Gastrocnemius medialis (tissue), 4 donors: ENCODE data around the gene MAP3K20. TPM values are rescaled to one million over a fixed set of nuclear protein-coding genes. Genes with fewer than 3 reads are reported as not detected.
"Not testable (repeated sequence)": the region's sequence is repeated elsewhere in the genome, so short reads cannot be mapped to it uniquely, and the experiment has no call there.

Experiments used
- ATAC-seq, 2 donors: fragments of 150-250 bp; one replicate each; pipeline ENCODE4 v1.9.1; 2016
- DNase-seq, 2 donors: peaks; one replicate each; pipeline ENCODE4 v3.0.0-alpha.2; 2019
- H3K27ac ChIP-seq, 4 donors: fragments of 200-600 bp; sonication (generic); 1 replicate in 1 of 4; 2 replicates in 3 of 4; pipeline ENCODE4 v1.5.1; 2016 to 2018; ENCODE audit warnings: mild to moderate bottlenecking in 2 of 4, moderate library complexity in 1 of 4
- H3K27me3 ChIP-seq, 3 donors: fragments of 200-600 bp; sonication (generic) in 2 of 3; 1 replicate in 1 of 3; 2 replicates in 2 of 3; pipeline versions ENCODE4 v1.5.1 to v1.6.0; 2016 to 2019; ENCODE audit warnings: mild to moderate bottlenecking in 1 of 3, moderate library complexity in 1 of 3
- H3K36me3 ChIP-seq, 2 donors: fragments of 200-600 bp; sonication (generic) in 1 of 2; one replicate each; pipeline ENCODE4 v1.5.1; 2017 to 2018
- H3K4me1 ChIP-seq, 2 donors: fragments of 200-600 bp; sonication (generic) in 1 of 2; one replicate each; pipeline ENCODE4 v1.5.1; 2016 to 2017; ENCODE audit warnings: mild to moderate bottlenecking in 2 of 2
- H3K4me3 ChIP-seq, 4 donors: fragments of 200-600 bp; sonication (generic) in 3 of 4; 1 replicate in 1 of 4; 2 replicates in 3 of 4; pipeline ENCODE4 v1.5.1; 2016 to 2019; ENCODE audit warnings: mild to moderate bottlenecking in 2 of 4
- H3K9me3 ChIP-seq, 3 donors: fragments of 200-600 bp; sonication (generic) in 2 of 3; 1 replicate in 1 of 3; 2 replicates in 2 of 3; pipeline ENCODE4 v1.5.1; 2016 to 2019
- POLR2A ChIP-seq, 2 donors: fragments of 450-650 bp; IDR thresholded peaks; one replicate each; pipeline ENCODE4 v1.6.1; 2017; ENCODE audit warnings: antibody characterized with exemption in 2 of 2, mild to moderate bottlenecking in 2 of 2, moderate library complexity in 2 of 2
- in situ Hi-C, 4 donors: fragments of 200-750 bp; cut with MboI; loops; one replicate each; pipeline versions ENCODE4 v1.15.0 to v1.8.0; 2017; ENCODE audit warnings: low sequenced_read_pairs in 4 of 4
- intact Hi-C: fragments of 100-400 bp; cut with DNase I; formaldehyde crosslinking; loops from one replicate; pipeline ENCODE4 v1.15.1; 2023; ENCODE audit warnings: low total_unique reads
- total RNA-seq, 4 donors: library from RNA; depleted of rRNA; stranded (reverse); fragments of >200 nt; gene quantifications; one replicate each; pipeline versions ENCODE4 v1.1.0 to v1.2.3, GENCODE V29; 2016
- TF ChIP-seq, protein P1 (sequence below), 5 experiments: fragments of 450-650 bp in 3 of 5; fragments of 200-600 bp in 2 of 5; sonication (generic) in 2 of 5; IDR thresholded peaks in 4 of 5; conservative IDR thresholded peaks in 1 of 5; 1 replicate in 4 of 5; 2 replicates in 1 of 5; pipeline ENCODE4 v1.5.1; 2016 to 2019; ENCODE audit warnings: antibody characterized with exemption in 5 of 5, mild to moderate bottlenecking in 3 of 5, moderate library complexity in 3 of 5

Gene MAP3K20
- total RNA-seq, 4 donors from 2014 or later, result 225 to 517 (median 280) TPM

DNA sequence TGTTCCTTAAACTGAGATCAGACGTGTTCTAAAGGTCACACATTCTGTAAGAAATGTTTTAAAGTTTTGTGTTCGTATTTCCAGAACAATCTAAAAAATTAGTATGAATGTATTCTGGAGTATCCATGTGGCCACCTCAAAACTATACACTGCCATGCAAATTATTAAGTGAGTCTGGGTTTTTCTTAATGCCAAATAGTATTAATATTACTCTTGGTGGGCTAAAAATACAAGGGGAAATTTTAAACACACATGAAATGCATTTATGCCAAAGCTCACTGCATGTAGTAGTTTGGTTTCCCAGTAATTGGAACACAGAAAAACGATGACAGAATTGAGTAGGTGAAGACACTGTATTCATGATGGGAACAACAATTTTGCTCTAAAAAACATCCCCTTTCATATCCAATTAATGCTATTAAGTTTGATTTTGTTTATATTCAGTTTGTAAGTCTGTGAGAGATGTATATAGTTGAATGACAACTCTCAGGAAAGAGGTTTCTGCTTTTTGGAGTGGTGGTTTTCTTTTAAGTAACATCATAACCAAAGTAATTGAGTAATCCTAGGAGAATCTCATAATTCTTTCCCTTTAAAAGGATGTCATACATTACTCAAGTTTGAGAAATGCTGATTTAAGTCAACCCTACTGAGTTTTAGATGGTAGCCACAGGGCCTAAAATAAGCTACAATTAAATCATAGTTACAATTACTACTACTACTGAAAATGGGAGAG is 203.3 kb downstream of the MAP3K20 start:
- in situ Hi-C loops, result no loop called here
- no peak overlapping the region for H3K27ac ChIP-seq
- no peak for DNase-seq
- H3K36me3 ChIP-seq, result no peaks in the 10 kb centered on the region
- no peaks in the 10 kb centered on the region for H3K4me1 ChIP-seq
- no peak overlapping the region for H3K4me3 ChIP-seq
- ATAC-seq, result no peak
- H3K9me3 ChIP-seq, result no peaks in the 10 kb centered on the region
- TF ChIP-seq, protein P1, sequence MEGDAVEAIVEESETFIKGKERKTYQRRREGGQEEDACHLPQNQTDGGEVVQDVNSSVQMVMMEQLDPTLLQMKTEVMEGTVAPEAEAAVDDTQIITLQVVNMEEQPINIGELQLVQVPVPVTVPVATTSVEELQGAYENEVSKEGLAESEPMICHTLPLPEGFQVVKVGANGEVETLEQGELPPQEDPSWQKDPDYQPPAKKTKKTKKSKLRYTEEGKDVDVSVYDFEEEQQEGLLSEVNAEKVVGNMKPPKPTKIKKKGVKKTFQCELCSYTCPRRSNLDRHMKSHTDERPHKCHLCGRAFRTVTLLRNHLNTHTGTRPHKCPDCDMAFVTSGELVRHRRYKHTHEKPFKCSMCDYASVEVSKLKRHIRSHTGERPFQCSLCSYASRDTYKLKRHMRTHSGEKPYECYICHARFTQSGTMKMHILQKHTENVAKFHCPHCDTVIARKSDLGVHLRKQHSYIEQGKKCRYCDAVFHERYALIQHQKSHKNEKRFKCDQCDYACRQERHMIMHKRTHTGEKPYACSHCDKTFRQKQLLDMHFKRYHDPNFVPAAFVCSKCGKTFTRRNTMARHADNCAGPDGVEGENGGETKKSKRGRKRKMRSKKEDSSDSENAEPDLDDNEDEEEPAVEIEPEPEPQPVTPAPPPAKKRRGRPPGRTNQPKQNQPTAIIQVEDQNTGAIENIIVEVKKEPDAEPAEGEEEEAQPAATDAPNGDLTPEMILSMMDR (IDR thresholded peaks at IDR 0.05 in 4 of 5, conservative IDR thresholded peaks at IDR 0.05 in 1 of 5), result no peak
- TF ChIP-seq POLR2A (IDR thresholded peaks at IDR 0.05), result no peak
- intact Hi-C loops, result no loop called here
- H3K27me3 ChIP-seq, result no peaks in the 10 kb centered on the region

DNA sequence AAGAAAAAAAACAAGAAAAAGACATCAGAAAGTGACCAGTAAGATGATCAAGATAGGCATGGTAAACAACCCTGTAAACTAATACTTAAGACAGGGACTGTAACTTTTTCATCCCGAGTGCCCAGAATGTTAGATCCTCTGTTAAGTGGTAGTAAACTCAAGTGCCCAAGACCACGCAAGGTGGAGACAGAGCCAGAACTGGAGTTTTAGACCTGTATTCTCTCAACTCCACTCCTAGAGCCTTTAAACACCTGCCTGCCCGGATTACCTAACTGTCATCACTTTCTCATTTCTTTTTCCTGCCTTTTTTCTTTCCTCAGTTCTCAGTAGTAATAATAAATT is 203.9 kb downstream of the MAP3K20 start:
- TF ChIP-seq POLR2A (IDR thresholded peaks at IDR 0.05), result no peak
- TF ChIP-seq, protein P1 (IDR thresholded peaks at IDR 0.05 in 4 of 5, conservative IDR thresholded peaks at IDR 0.05 in 1 of 5), result no peak
- Histone ChIP-seq H3K4me1 (no peaks in the 10 kb centered on the region), H3K9me3 (no peaks in the 10 kb centered on the region), H3K27ac (no peak overlapping the region), H3K27me3 (no peaks in the 10 kb centered on the region), H3K36me3 (no peaks in the 10 kb centered on the region), H3K4me3 (no peak overlapping the region)
- in situ Hi-C loops (no loop called here), intact Hi-C loops (no loop called here)
- no peak for DNase-seq
- ATAC-seq, result no peak

DNA sequence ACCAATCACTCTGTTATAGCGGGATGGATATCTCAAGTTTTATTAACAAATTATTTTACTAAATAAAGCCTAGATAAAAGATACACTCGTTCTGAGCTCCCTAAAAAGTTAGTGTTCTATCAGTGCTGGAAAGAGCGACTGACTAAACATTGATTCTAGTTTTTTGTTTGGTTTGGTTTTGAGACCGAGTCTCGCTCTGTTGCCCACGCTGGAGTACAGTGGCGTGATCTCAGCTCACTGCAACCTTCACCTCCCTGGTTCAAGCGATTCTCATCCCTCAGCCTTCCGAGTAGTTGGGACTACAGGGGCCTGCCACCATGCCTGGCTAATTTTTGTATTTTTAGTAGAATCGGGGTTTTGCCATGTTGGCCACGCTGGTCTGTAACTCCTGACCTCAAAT is 205.2 kb downstream of the MAP3K20 start:
- no peak overlapping the region for H3K4me3 ChIP-seq
- H3K27ac ChIP-seq, result no peak overlapping the region
- DNase-seq (no peak), ATAC-seq (no peak)
- intact Hi-C loops, result no loop called here
- in situ Hi-C loops, result no loop called here
- no peak for TF ChIP-seq POLR2A (IDR thresholded peaks at IDR 0.05)
- TF ChIP-seq, protein P1 (IDR thresholded peaks at IDR 0.05 in 4 of 5, conservative IDR thresholded peaks at IDR 0.05 in 1 of 5), result no peak
- H3K4me1 ChIP-seq, result no peaks in the 10 kb centered on the region
- no peaks in the 10 kb centered on the region for H3K27me3 ChIP-seq
- H3K36me3 ChIP-seq, result no peaks in the 10 kb centered on the region
- H3K9me3 ChIP-seq, result no peaks in the 10 kb centered on the region

DNA sequence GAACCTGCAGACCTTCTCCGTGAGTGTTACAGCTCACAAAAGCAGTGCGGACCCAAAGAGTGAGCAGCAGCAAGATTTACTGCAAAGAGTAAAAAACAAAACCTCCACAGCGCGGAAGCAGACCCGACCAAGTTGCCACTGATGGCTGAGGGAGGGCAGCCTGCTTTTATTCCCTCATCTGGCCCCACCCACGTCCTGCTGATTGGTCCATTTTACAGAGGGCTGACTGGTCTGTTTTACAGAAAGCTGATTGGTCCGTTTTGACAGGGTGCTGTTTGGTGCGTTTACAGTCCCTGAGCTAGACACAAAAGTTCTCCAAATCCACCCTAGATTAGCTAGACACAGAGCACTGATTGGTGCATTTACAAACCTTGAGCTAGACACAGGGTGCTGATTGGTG is 206.3 kb downstream of the MAP3K20 start:
- H3K36me3 ChIP-seq, H3K27me3 ChIP-seq, H3K4me3 ChIP-seq, ATAC-seq, H3K4me1 ChIP-seq, in situ Hi-C loops, DNase-seq, intact Hi-C loops, H3K27ac ChIP-seq, H3K9me3 ChIP-seq: not testable (repeated sequence)

DNA sequence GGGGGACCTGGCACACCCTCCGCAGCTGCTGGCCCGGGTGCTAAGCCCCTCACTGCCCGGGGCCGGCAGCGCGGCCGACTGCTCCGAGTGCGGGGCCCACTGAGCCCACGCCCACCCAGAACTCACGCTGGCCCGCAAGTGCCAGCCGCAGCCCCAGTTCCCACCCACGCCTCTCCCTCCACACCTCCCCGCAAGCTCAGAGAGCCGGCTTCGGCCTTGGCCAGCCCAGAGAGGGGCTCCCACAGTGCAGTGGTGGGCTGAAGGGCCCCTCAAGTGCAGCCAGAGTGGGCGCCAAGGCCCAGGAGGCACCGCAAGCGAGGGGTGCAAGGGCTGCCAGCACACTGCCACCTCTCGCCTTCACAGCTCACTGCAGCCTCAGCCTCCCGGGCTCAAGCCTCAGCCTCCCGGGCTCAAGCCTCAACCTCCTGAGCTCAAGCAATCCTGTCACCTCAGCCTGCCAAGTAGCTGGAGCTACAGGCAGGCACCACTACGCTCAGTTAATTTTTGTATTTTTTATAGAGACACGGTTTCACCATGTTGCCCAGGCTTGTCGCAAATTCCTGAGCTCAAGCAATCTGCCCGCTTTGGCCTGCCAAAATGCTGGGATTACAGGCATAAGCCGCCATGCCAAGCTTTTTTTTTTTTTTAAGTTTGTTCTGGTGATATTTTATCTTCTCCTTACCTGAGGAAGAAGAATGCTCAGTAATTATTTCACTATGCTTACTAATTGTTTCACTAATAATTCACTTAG is 207.3 kb downstream of the MAP3K20 start:
- no peak overlapping the region for H3K27ac ChIP-seq
- no peak for TF ChIP-seq POLR2A (IDR thresholded peaks at IDR 0.05)
- TF ChIP-seq, protein P1 (IDR thresholded peaks at IDR 0.05 in 4 of 5, conservative IDR thresholded peaks at IDR 0.05 in 1 of 5), result no peak

More for the DNA sequence above, 207.3 kb downstream of the MAP3K20 start:
- Histone ChIP-seq H3K4me3 (no peak overlapping the region), H3K36me3 (no peaks in the 10 kb centered on the region), H3K4me1 (no peaks in the 10 kb centered on the region), H3K9me3 (no peaks in the 10 kb centered on the region), H3K27me3 (no peaks in the 10 kb centered on the region)
- intact Hi-C loops (no loop called here), in situ Hi-C loops (no loop called here)
- no peak for DNase-seq
- ATAC-seq, result no peak
